ENCODE measurements around the gene RNF166. TPM values are rescaled to one million over a fixed set of nuclear protein-coding genes. Genes with fewer than 3 reads are reported as not detected.

RNF166 gene
- total RNA-seq, 6 experiments from 2014 or later = 10.3 to 18.3 (median 13.2) TPM

DNA sequence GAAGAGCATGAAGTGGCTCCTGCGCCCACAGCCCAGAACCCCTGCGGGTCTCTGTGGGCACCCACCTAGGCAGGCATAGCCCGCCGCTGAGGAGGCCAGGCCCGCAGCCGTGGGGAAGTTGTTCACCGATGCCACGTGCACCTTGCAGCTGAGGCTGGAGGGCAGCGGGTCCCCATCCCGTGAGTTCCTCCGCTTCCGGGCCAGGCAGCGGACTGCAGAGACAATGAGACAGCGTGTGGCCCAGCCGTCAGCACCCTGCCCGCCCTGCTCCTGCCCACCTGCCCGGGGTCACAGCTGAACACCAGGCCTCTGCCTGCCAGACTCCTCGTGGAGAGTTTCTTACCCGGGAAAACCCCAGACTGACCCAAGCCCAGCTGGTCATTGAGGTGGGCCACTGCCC is 48.8 kb downstream of the RNF166 start:
- H3K36me3 Mint-ChIP-seq (ENCODE audit: low read depth) = no peaks in the 10 kb centered on the region
- H3K4me1 Mint-ChIP-seq (ENCODE audit: low read depth) = peaks cover 12% of the 10 kb centered on the region
- no peaks in the 10 kb centered on the region; the same call in 1 of the 2 replicates for H3K27me3 Mint-ChIP-seq (ENCODE audit: insufficient read depth)
- H3K9me3 Mint-ChIP-seq = no peaks in the 10 kb centered on the region
- TF ChIP-seq, protein P1, sequence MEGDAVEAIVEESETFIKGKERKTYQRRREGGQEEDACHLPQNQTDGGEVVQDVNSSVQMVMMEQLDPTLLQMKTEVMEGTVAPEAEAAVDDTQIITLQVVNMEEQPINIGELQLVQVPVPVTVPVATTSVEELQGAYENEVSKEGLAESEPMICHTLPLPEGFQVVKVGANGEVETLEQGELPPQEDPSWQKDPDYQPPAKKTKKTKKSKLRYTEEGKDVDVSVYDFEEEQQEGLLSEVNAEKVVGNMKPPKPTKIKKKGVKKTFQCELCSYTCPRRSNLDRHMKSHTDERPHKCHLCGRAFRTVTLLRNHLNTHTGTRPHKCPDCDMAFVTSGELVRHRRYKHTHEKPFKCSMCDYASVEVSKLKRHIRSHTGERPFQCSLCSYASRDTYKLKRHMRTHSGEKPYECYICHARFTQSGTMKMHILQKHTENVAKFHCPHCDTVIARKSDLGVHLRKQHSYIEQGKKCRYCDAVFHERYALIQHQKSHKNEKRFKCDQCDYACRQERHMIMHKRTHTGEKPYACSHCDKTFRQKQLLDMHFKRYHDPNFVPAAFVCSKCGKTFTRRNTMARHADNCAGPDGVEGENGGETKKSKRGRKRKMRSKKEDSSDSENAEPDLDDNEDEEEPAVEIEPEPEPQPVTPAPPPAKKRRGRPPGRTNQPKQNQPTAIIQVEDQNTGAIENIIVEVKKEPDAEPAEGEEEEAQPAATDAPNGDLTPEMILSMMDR (IDR thresholded peaks at IDR 0.05) = no peak
- H3K4me3 Mint-ChIP-seq = no peak overlapping the region
- no peak for DNase-seq
- no peak overlapping the region for H3K27ac Mint-ChIP-seq

DNA sequence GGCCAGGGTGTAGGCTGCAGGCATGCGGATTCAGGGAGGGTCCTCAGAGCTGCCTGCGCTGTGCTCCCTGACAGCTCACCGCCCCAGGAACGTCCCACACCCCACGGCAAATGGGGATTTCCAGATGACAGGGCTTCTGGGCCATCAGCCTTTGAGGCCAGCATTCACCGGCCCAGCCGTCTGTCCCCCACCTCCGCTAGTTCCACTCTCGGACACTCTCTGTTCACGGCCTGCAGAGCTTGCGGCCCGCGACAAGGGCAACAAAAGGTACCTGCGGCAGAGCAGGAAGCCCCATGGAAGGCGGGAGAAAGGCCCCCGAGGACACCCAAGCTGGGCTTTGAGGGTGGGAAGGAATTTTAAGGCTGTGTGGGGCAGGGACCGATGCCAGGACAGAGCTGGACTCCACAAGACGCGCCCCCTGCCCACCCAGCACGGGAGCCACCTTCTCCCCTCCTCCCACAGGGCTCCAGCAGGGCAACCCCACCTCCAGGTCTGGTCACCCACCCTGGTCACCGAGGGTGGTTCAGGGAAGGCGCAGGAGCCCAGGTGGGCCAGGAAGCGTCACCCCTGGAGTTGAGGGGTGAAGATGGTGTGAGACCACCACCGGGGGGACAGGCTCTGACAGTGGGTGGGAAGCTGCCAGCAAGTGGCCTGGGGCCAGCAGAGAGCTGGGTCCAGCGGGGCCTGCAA is 49.8 kb downstream of the RNF166 start:
- TF ChIP-seq, protein P1 (IDR thresholded peaks at IDR 0.05) = no peak
- Mint-ChIP-seq H3K9me3 (no peaks in the 10 kb centered on the region), H3K4me1 (ENCODE audit: low read depth) (peaks cover 4% of the 10 kb centered on the region), H3K36me3 (ENCODE audit: low read depth) (no peaks in the 10 kb centered on the region), H3K4me3 (no peak overlapping the region), H3K27me3 (ENCODE audit: insufficient read depth) (no peaks in the 10 kb centered on the region), H3K27ac (no peak overlapping the region)
- DNase-seq = no peak

DNA sequence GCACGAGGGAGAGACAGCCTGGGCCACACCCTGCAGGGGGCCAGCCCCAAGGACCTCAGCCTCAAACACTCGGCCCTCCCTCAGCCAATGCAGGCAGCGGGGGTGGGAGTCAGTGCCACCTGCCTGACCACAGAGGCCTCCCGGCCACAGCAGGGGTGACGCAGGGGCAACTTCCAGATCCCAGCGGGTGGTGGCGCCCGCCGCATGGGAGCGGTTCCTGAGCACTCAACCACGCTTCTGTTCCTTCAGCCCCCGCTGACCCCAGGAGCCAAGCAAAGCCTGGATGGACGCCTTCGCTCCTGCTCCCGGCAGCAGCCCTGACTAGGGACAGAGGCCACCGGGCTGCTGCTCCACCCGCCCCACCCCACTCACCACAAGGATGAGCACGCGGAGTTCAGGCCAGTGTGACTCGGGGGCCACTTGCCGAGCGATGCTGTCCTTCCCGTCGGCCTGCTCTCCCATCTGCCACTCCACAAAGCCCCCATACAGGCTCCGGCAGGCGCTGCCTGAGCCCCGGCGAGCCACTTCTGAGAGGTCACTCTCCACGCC is 50.4 kb downstream of the RNF166 start:
- TF ChIP-seq, protein P1 (IDR thresholded peaks at IDR 0.05) = no peak
- Mint-ChIP-seq H3K27ac (no peak overlapping the region), H3K4me3 (no peak overlapping the region), H3K9me3 (no peaks in the 10 kb centered on the region), H3K4me1 (ENCODE audit: low read depth) (no peaks in the 10 kb centered on the region), H3K27me3 (ENCODE audit: insufficient read depth) (no peaks in the 10 kb centered on the region), H3K36me3 (ENCODE audit: low read depth) (no peaks in the 10 kb centered on the region)
- no peak for DNase-seq

DNA sequence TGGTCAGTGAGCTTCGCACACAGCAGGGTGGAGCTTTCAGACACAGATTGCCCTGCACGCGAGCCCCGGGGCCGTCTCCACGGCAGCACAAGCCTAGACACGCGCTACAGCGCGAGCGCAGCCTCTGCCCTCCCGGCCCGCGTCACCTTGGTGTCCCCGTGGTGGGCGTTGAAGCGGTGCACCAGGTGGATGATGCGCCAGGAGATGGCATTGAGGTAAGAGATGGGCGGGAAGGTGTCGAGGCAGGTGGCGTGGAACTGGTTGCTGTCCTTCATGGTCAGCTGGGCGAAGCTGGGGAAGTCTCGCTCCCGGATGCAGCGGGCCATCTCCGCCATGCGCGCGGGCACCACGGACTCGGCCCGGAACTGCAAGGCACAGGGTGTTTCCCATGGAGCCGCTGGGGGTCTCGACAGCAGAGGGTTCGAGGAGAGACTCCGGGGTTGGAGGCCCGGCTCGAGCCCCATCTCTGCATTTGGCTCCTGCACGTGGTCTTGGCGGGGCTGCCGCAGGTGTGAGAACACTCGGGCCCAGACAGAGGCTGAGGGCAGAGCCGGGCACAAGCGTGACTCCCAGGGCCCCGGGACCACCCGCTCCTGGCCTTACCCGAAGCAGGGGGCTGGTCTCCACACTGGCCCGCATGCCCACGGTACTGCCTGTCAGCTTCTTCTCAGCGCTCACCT is 51.0 kb downstream of the RNF166 start:
- Mint-ChIP-seq H3K36me3 (ENCODE audit: low read depth) (no peaks in the 10 kb centered on the region), H3K4me3 (no peak overlapping the region), H3K4me1 (ENCODE audit: low read depth) (no peaks in the 10 kb centered on the region), H3K27ac (no peak overlapping the region), H3K9me3 (no peaks in the 10 kb centered on the region), H3K27me3 (ENCODE audit: insufficient read depth) (no peaks in the 10 kb centered on the region)
- TF ChIP-seq, protein P1 (IDR thresholded peaks at IDR 0.05) = no peak
- DNase-seq = no peak

DNA sequence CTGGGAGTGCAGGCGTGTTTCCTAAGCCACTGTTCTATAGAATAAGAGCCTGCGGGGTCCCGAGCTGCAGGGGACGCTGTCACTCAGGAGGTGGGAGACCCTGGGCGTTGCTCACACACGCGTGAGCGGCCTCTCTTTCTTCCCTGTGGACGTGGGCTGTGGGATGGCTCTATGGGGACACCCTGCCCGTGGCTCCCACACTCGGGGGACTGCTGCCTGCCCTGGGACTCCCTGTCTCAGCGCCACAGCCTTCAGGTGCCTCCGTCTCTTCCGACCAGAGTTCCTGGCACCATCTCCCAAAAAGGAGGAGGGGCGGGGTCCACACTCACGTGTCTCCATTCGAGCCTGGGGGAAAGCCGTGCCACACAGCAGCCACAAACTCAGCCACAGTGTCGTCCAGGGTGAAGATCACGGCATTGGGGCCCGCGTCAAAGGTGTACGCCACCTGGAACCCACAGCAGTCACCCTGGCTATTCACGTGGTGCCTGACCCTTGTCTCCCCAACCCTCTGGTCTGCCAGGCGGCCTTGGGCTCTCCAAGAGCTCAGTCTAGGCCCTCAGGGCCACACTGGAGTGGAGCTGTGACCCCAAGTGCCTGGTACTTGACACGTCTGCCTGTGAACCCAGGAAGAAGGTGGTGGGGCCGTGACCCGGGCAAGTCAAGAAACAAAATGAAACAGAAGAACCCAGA is 51.7 kb downstream of the RNF166 start:
- Mint-ChIP-seq H3K36me3 (ENCODE audit: low read depth) (no peaks in the 10 kb centered on the region), H3K9me3 (no peaks in the 10 kb centered on the region), H3K4me3 (no peak overlapping the region), H3K27me3 (ENCODE audit: insufficient read depth) (no peaks in the 10 kb centered on the region), H3K4me1 (ENCODE audit: low read depth) (no peaks in the 10 kb centered on the region), H3K27ac (no peak overlapping the region)
- no peak for DNase-seq
- TF ChIP-seq, protein P1 (IDR thresholded peaks at IDR 0.05) = no peak

All from HFFc6 (cell line).